HepG2 (cell line): Measurements from ENCODE around the gene ADAM15. TPM values are rescaled to one million over a fixed set of nuclear protein-coding genes. Genes with fewer than 3 reads are reported as not detected.

Experiments used
- ATAC-seq: fragments of 200-7000 bp; cut with Tn5 transposase; 3 replicates; pipeline ENCODE4 v1.9.1; 2020; ENCODE audit warnings: mild to moderate bottlenecking, moderate library complexity
- BruUV-seq: library from RNA; stranded (reverse); fragments of 400-500 nt; replicated peaks from 2 replicates; lab custom pipeline; 2021; lab: Mats Ljungman, UMichigan
- CTCF ChIA-PET: fragments of 300-600 bp; formaldehyde crosslinking; extraction: SDS; loops from one replicate; lab custom pipeline; 2021; ENCODE audit warnings: low total read pairs, inconsistent platforms, low intra/inter-chr PET ratio; lab: Yijun Ruan, JAX
- POLR2A ChIA-PET: fragments of 350-600 bp; sonication (Branson Sonifier 250); formaldehyde crosslinking; loops from one replicate; lab custom pipeline; 2020; ENCODE audit warnings: antibody characterized with exemption, inconsistent platforms; lab: Yijun Ruan, JAX
- DNase-seq: peaks from one replicate; pipeline ENCODE4 v3.0.0-alpha.2; 2015; ENCODE audit warnings: low spot score
- FAIRE-seq: peaks from 3 replicates; lab custom pipeline; 2011; peaks lifted over from hg19 to GRCh38; lab: Jason Lieb, UNC
- H2AFZ ChIP-seq: one replicate; pipeline ENCODE4 v1.6.1; 2011; ENCODE audit warnings: low read length, inconsistent platforms
- H3K27ac ChIP-seq: fragments of 300-600 bp; 3 replicates; pipeline ENCODE4 v1.8.0; 2011; ENCODE audit warnings: mixed run types, mild to moderate bottlenecking, mixed read lengths, low read length, inconsistent platforms; ENCODE audit not compliant: insufficient read depth; ENCODE audit errors: extremely low read length
- H3K27me3 ChIP-seq, 2 experiments: fragments of 200-600 bp in 1 of 2; 2 replicates in 1 of 2; 3 replicates in 1 of 2; pipeline versions ENCODE4 v1.6.0 to v1.8.0; 2011; ENCODE audit warnings: low read length in 2 of 2, mild to moderate bottlenecking in 2 of 2, moderate library complexity in 2 of 2, inconsistent platforms in 1 of 2; ENCODE audit not compliant: insufficient read depth in 2 of 2, control insufficient read depth in 1 of 2
- H3K36me3 ChIP-seq, 2 experiments: fragments of 200-600 bp in 1 of 2; replicated peaks in 1 of 2; 2 replicates in 1 of 2; 3 replicates in 1 of 2; pipeline versions ENCODE4 v1.5.1 to v1.8.0; 2011; ENCODE audit warnings: low read length in 2 of 2, inconsistent platforms in 1 of 2; ENCODE audit not compliant: insufficient read depth in 2 of 2, control insufficient read depth in 1 of 2
- H3K4me1 ChIP-seq: 2 replicates; pipeline ENCODE4 v1.5.1; 2012; ENCODE audit warnings: low read length, inconsistent platforms; ENCODE audit not compliant: insufficient read depth
- H3K4me2 ChIP-seq: 2 replicates; pipeline ENCODE4 v1.6.0; 2011; ENCODE audit warnings: low read depth, low read length, inconsistent platforms
- H3K4me3 ChIP-seq, 3 experiments: fragments of 200-600 bp in 1 of 3; sonication (generic), shearing (Covaris generic) in 1 of 3; replicated peaks in 1 of 3; 2 replicates each; pipeline ENCODE4 v1.5.1; 2011 to 2016; ENCODE audit warnings: low read length in 3 of 3, inconsistent platforms in 2 of 3, low read depth in 2 of 3, mild to moderate bottlenecking in 2 of 3, control low read depth in 1 of 3, mixed read lengths in 1 of 3; ENCODE audit not compliant: insufficient read depth in 1 of 3
- H3K79me2 ChIP-seq: one replicate; pipeline ENCODE4 v1.6.1; 2011; ENCODE audit warnings: low read length, inconsistent platforms; ENCODE audit not compliant: insufficient read depth
- H3K9ac ChIP-seq: 2 replicates; pipeline ENCODE4 v1.6.0; 2011; ENCODE audit warnings: mild to moderate bottlenecking, low read depth, low read length, inconsistent platforms; ENCODE audit not compliant: insufficient read depth
- H3K9me3 ChIP-seq: 2 replicates; pipeline ENCODE4 v1.5.1; 2012; ENCODE audit warnings: mild to moderate bottlenecking, low read length
- H4K20me1 ChIP-seq: 2 replicates; pipeline ENCODE4 v1.6.0; 2011; ENCODE audit warnings: inconsistent platforms, mild to moderate bottlenecking, low read length, moderate library complexity; ENCODE audit not compliant: insufficient read depth
- GTF2F1 ChIP-seq: fragments of 150-350 bp; IDR thresholded peaks from 2 replicates; pipeline ENCODE4 v1.6.1; 2014; ENCODE audit warnings: low read length
- GTF3A ChIP-seq: sonication (generic); formaldehyde crosslinking; conservative IDR thresholded peaks from 2 replicates; pipeline ENCODE4 v1.4.0; 2020; ENCODE audit warnings: mild to moderate bottlenecking, missing genetic modification reagents
- KLF15 ChIP-seq: sonication (generic); formaldehyde crosslinking; IDR thresholded peaks from 2 replicates; pipeline ENCODE4 v1.8.1; 2023; ENCODE audit warnings: borderline replicate concordance, mild to moderate bottlenecking, inconsistent platforms, missing genetic modification reagents, mixed read lengths
- TBL1XR1 ChIP-seq: fragments of 150-350 bp; IDR thresholded peaks from 2 replicates; pipeline ENCODE4 v1.6.1; 2014; ENCODE audit warnings: borderline replicate concordance, low read length; ENCODE audit not compliant: partially characterized antibody
- ZNF296 ChIP-seq: sonication (generic); formaldehyde crosslinking; conservative IDR thresholded peaks from 2 replicates; pipeline ENCODE4 v1.5.0; 2020; ENCODE audit warnings: mild to moderate bottlenecking, missing genetic modification reagents
- ZNF615 ChIP-seq: sonication (generic); formaldehyde crosslinking; IDR thresholded peaks from 2 replicates; pipeline ENCODE4 v1.5.0; 2020; ENCODE audit warnings: mild to moderate bottlenecking, missing genetic modification reagents, borderline replicate concordance
- ZNF629 ChIP-seq: sonication (generic); formaldehyde crosslinking; conservative IDR thresholded peaks from 2 replicates; pipeline ENCODE4 v1.5.0; 2020; ENCODE audit warnings: missing genetic modification reagents
- ZNF7 ChIP-seq: IDR thresholded peaks from 2 replicates; pipeline ENCODE4 v1.6.1; 2016; ENCODE audit warnings: missing biosample characterization, missing genetic modification reagents
- ZSCAN22 ChIP-seq: sonication (generic); formaldehyde crosslinking; IDR thresholded peaks from 2 replicates; pipeline ENCODE4 v1.4.0; 2020; ENCODE audit warnings: mild to moderate bottlenecking, missing genetic modification reagents
- ZXDC ChIP-seq: sonication (generic); formaldehyde crosslinking; IDR thresholded peaks from 2 replicates; pipeline ENCODE4 v1.5.0; 2020; ENCODE audit warnings: mild to moderate bottlenecking, missing genetic modification reagents
- WGBS: methylation state at CpG from one replicate; pipeline ENCODE4 v1.1.6; 2017; ENCODE audit warnings: low lambda C conversion rate; 5-methylcytosine and 5-hydroxymethylcytosine counted together
- in situ Hi-C: cut with HindIII; loops from 2 replicates; pipeline ENCODE4 v1.10.0; 2017; ENCODE audit warnings: low pct_unique_long_range_greater_than_20kb; ENCODE audit not compliant: extremely low pct_ligation_motif_present
- intact Hi-C: fragments of 100-400 bp; cut with micrococcal nuclease; formaldehyde crosslinking; loops from one replicate; pipeline ENCODE4 v1.10.0; 2022; ENCODE audit not compliant: unreplicated experiment
- polyA plus RNA-seq, 8 experiments: library from polyadenylated mRNA; depleted of rRNA in 3 of 8; stranded (reverse) in 7 of 8; unstranded in 1 of 8; fragments of >200 nt; fragmentation: Illumina TruSeq in 4 of 8; extraction: Trizol in 4 of 8; gene quantifications; 2 replicates each; pipeline versions ENCODE4 v1.2.1 to v1.2.3, GENCODE V29; 2011 to 2016; ENCODE audit warnings: low read depth in 4 of 8, missing spikeins in 1 of 8, mixed read lengths in 1 of 8; ENCODE audit not compliant: insufficient read depth in 1 of 8
- total RNA-seq, 5 experiments: library from RNA; depleted of rRNA; stranded (reverse); fragments of >200 nt; fragmentation: Illumina TruSeq; extraction: Trizol; gene quantifications; 2 replicates each; pipeline ENCODE4 v1.2.3, GENCODE V29; 2016; ENCODE audit warnings: low read depth in 1 of 5
- TF ChIP-seq, protein P1 (sequence below): sonication (generic); formaldehyde crosslinking; IDR thresholded peaks from 2 replicates; pipeline ENCODE4 v1.5.0; 2020; ENCODE audit warnings: missing genetic modification reagents, mild to moderate bottlenecking, borderline replicate concordance
- TF ChIP-seq, protein P2 (sequence below): sonication (generic); formaldehyde crosslinking; IDR thresholded peaks from 2 replicates; pipeline ENCODE4 v1.4.0; 2020; ENCODE audit warnings: missing genetic modification reagents
- TF ChIP-seq, protein P3 (sequence below): sonication (generic); formaldehyde crosslinking; IDR thresholded peaks from 2 replicates; pipeline ENCODE4 v1.8.0; 2022; ENCODE audit warnings: mild to moderate bottlenecking, missing genetic modification reagents, borderline replicate concordance
- TF ChIP-seq, protein P4 (sequence below): sonication (generic); formaldehyde crosslinking; IDR thresholded peaks from 2 replicates; pipeline ENCODE4; 2020; ENCODE audit warnings: missing genetic modification reagents, mild to moderate bottlenecking, borderline replicate concordance

Gene ADAM15
- total and polyA plus RNA-seq, 2 of the 13 experiments (the other 11 are each of a cell fraction or from before 2014, with no cell fraction given): 17.9 to 25.6 TPM

DNA sequence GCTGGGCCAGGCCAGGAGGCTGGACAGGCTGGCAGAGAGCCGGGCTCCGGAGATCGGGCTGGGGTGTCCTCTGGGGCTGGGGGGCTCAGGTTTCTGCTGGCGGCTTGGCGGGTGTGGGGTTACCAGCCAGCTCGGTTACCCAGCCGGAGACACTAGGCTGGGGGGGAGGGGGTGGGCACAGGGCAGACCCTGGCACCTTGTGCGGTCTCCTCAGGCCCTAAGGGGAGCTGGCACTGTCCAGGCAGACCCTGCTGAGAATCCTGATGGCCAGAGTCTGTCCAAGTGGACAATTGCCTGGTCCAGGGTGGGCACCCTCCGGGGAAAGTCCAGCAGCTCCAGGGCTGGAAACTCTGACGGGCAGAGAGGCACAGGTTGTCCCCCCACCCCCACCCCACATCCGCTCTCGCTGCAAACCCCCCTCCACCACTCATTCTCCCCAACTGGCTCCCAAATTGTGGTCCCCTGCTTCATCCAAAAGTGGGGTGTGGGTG lies 41.9 kb upstream of the ADAM15 start:
- Histone ChIP-seq H3K9ac (no peak overlapping the region), H2AFZ (no peak overlapping the region), H3K9me3 (no peaks in the 10 kb centered on the region), H3K27ac (peak overlapping the region; percentile 30), H4K20me1 (peaks cover 11% of the 10 kb centered on the region; the same call in 1 of the 2 replicates), H3K4me1 (peaks cover 93% of the 10 kb centered on the region), H3K4me3 (no peak overlapping the region), H3K79me2 (peaks cover 34% of the 10 kb centered on the region), H3K4me2 (no peak overlapping the region), H3K36me3 (peaks cover 3 to 20% of the 10 kb centered on the region in 2 experiments; a peak in 4 of 5 replicates), H3K27me3 (no peaks in the 10 kb centered on the region)
- 100% methylated on average over 5 of the region's 12 CpGs for WGBS
- BruUV-seq: no TSS peak
- no peak for DNase-seq
- TF ChIP-seq GTF3A (CRISPR knock-in tag) (no peak), ZNF296 (CRISPR knock-in tag) (no peak), TBL1XR1 (no peak), GTF2F1 (no peak), KLF15 (no peak), ZSCAN22 (CRISPR knock-in tag) (no peak), ZNF615 (no peak), ZNF629 (CRISPR knock-in tag) (no peak), ZNF7 (CRISPR knock-in tag) (no peak), ZXDC (CRISPR knock-in tag) (no peak)
- TF ChIP-seq, protein P1, sequence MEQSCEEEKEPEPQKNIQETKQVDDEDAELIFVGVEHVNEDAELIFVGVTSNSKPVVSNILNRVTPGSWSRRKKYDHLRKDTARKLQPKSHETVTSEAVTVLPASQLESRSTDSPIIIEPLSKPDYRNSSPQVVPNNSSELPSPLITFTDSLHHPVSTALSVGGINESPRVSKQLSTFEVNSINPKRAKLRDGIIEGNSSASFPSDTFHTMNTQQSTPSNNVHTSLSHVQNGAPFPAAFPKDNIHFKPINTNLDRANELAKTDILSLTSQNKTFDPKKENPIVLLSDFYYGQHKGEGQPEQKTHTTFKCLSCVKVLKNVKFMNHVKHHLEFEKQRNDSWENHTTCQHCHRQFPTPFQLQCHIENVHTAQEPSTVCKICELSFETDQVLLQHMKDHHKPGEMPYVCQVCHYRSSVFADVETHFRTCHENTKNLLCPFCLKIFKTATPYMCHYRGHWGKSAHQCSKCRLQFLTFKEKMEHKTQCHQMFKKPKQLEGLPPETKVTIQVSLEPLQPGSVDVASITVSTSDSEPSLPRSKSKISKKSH (CRISPR knock-in tag): no peak
- TF ChIP-seq, protein P2, sequence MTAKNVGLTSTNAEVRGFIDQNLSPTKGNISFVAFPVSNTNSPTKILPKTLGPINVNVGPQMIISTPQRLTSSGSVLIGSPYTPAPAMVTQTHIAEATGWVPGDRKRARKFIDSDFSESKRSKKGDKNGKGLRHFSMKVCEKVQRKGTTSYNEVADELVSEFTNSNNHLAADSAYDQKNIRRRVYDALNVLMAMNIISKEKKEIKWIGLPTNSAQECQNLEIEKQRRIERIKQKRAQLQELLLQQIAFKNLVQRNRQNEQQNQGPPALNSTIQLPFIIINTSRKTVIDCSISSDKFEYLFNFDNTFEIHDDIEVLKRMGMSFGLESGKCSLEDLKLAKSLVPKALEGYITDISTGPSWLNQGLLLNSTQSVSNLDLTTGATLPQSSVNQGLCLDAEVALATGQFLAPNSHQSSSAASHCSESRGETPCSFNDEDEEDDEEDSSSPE (CRISPR knock-in tag): no peak
- TF ChIP-seq, protein P3, sequence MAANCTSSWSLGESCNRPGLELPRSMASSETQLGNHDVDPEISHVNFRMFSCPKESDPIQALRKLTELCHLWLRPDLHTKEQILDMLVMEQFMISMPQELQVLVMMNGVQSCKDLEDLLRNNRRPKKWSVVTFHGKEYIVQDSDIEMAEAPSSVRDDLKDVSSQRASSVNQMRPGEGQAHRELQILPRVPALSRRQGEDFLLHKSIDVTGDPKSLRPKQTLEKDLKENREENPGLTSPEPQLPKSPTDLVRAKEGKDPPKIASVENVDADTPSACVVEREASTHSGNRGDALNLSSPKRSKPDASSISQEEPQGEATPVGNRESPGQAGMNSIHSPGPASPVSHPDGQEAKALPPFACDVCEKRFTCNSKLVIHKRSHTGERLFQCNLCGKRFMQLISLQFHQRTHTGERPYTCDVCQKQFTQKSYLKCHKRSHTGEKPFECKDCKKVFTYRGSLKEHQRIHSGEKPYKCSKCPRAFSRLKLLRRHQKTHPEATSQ (CRISPR knock-in tag): no peak
- TF ChIP-seq, protein P4, sequence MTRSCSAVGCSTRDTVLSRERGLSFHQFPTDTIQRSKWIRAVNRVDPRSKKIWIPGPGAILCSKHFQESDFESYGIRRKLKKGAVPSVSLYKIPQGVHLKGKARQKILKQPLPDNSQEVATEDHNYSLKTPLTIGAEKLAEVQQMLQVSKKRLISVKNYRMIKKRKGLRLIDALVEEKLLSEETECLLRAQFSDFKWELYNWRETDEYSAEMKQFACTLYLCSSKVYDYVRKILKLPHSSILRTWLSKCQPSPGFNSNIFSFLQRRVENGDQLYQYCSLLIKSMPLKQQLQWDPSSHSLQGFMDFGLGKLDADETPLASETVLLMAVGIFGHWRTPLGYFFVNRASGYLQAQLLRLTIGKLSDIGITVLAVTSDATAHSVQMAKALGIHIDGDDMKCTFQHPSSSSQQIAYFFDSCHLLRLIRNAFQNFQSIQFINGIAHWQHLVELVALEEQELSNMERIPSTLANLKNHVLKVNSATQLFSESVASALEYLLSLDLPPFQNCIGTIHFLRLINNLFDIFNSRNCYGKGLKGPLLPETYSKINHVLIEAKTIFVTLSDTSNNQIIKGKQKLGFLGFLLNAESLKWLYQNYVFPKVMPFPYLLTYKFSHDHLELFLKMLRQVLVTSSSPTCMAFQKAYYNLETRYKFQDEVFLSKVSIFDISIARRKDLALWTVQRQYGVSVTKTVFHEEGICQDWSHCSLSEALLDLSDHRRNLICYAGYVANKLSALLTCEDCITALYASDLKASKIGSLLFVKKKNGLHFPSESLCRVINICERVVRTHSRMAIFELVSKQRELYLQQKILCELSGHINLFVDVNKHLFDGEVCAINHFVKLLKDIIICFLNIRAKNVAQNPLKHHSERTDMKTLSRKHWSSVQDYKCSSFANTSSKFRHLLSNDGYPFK: no peak
- intact Hi-C loops: no loop called here
- FAIRE-seq: no peak
- ChIA-PET POLR2A (interaction anchor here (0.8 kb wide), 1 partner anchor 8 kb away, joined by 3 read pairs; no protein-coding TSS in a partner anchor), CTCF (no interaction called here)
- in situ Hi-C loops: no loop called here
- no peak for ATAC-seq
